ENCODE results near the gene SVOPL. TPM values are rescaled to one million over a fixed set of nuclear protein-coding genes. Genes with fewer than 3 reads are reported as not detected.

Gene SVOPL
- total RNA-seq, 4 donors from 2014 or later = 0.19 to 1.9 (median 0.86) TPM; not detected in 1

DNA sequence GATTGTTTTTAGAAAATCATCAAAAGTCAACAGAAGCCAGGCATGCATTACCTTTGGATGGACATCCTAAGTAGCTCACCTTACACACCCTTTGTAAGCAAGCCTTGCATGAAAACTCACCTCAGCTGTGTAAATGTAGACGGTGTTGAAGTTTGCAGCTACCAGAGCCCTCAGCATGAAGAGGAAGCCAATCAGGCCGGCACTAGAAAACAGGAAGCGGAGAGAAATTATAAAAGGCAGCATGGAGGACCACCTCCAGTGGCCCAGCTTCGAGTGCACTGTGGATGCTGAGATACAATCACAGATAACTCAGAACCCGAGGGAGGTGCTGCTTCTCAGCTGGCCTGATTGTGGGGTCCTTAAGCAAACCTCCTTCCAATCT is 75.3 kb downstream of the SVOPL start:
- no peak for DNase-seq (ENCODE audit: low spot score in 2 of 2)
- 61% methylated on average over 5 of the region's 5 CpGs for WGBS

DNA sequence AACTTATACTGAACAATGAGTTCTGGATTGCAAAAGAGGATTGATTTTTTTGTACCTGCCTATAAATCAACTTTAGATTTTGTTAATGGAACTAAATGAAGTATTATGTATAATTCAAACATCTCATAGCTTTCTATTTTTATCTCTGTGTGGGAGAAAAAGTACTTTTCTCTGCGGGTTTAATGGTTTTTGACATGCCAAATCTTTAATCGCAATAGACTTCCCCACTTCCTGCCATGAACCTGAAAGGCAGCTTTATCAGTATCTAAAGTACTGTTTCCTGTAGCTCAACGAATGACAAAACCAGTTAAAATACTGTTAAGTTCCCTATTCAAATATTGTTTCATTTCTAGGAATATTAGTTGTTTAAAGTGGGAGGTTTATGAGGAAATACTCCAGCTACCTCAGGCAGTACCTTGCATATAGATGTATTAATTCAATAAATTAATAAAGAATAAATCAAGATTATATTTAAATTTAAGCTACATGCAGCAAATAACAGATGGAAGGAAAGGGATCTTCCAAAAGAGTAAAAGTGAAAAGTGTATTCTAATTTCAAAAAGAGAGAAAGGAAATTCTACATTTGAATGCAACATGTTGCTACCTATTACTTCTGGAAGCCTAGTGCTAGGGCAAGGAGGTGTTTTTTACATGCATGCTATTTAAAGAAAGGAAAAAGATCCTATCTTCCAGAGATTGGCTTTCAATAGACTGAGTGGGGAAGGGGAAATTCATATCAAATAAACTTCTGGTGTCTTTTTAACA is 75.9 kb downstream of the SVOPL start:
- no peaks in the 10 kb centered on the region for H3K36me3 ChIP-seq
- no peak overlapping the region for H3K4me3 ChIP-seq
- H3K27ac ChIP-seq = no peak overlapping the region
- H3K4me1 ChIP-seq = no peaks in the 10 kb centered on the region
- 8% methylated on average over 3 of the region's 3 CpGs for WGBS
- no peak for DNase-seq (ENCODE audit: low spot score in 2 of 2)
- TF ChIP-seq POLR2A (IDR thresholded peaks at IDR 0.05) = no peak
- TF ChIP-seq EP300 (IDR thresholded peaks at IDR 0.05) = no peak
- TF ChIP-seq POLR2AphosphoS5 (IDR thresholded peaks at IDR 0.05) = no peak
- TF ChIP-seq, protein P1, sequence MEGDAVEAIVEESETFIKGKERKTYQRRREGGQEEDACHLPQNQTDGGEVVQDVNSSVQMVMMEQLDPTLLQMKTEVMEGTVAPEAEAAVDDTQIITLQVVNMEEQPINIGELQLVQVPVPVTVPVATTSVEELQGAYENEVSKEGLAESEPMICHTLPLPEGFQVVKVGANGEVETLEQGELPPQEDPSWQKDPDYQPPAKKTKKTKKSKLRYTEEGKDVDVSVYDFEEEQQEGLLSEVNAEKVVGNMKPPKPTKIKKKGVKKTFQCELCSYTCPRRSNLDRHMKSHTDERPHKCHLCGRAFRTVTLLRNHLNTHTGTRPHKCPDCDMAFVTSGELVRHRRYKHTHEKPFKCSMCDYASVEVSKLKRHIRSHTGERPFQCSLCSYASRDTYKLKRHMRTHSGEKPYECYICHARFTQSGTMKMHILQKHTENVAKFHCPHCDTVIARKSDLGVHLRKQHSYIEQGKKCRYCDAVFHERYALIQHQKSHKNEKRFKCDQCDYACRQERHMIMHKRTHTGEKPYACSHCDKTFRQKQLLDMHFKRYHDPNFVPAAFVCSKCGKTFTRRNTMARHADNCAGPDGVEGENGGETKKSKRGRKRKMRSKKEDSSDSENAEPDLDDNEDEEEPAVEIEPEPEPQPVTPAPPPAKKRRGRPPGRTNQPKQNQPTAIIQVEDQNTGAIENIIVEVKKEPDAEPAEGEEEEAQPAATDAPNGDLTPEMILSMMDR (IDR thresholded peaks at IDR 0.05) = no peak
- H3K9me3 ChIP-seq = no peaks in the 10 kb centered on the region
- no peaks in the 10 kb centered on the region for H3K27me3 ChIP-seq

More for the DNA sequence above, 75.3 kb downstream of the SVOPL start:
- TF ChIP-seq POLR2A (IDR thresholded peaks at IDR 0.05) = no peak
- TF ChIP-seq EP300 (IDR thresholded peaks at IDR 0.05) = no peak
- TF ChIP-seq, protein P1 (IDR thresholded peaks at IDR 0.05) = no peak
- no peak for TF ChIP-seq POLR2AphosphoS5 (IDR thresholded peaks at IDR 0.05)
- H3K27me3 ChIP-seq = no peaks in the 10 kb centered on the region
- no peaks in the 10 kb centered on the region for H3K9me3 ChIP-seq
- H3K4me1 ChIP-seq = no peaks in the 10 kb centered on the region
- no peak overlapping the region for H3K4me3 ChIP-seq
- H3K36me3 ChIP-seq = no peaks in the 10 kb centered on the region
- no peak overlapping the region for H3K27ac ChIP-seq

DNA sequence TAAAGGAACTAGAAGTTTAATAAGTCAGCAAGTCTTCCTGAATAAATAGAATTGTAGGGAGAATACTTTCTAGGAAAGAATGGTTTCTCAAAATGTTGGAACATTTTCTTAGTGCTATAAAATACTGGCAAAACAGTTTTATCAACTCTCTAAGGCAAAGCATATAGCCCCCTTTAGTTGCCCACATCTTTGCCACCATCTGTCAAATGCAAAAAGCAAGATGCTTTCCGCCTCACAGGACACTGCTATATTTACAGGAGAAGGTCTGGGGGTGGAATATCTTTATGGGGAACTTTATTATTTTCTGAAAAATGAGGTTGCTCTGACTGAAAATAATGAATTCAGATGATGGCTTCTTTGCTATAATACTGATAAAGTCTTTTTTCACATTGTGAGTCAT is 78.3 kb downstream of the SVOPL start:
- H3K4me3 ChIP-seq = no peak overlapping the region
- no peaks in the 10 kb centered on the region for H3K9me3 ChIP-seq
- H3K4me1 ChIP-seq = no peaks in the 10 kb centered on the region
- no peak overlapping the region for H3K27ac ChIP-seq
- no peaks in the 10 kb centered on the region for H3K27me3 ChIP-seq
- 96% methylated on average over 1 of the region's 1 CpG for WGBS
- no peak for DNase-seq (ENCODE audit: low spot score in 2 of 2)
- TF ChIP-seq POLR2A (IDR thresholded peaks at IDR 0.05) (no peak), EP300 (IDR thresholded peaks at IDR 0.05) (no peak), POLR2AphosphoS5 (IDR thresholded peaks at IDR 0.05) (no peak)
- TF ChIP-seq, protein P1 (IDR thresholded peaks at IDR 0.05) = no peak
- H3K36me3 ChIP-seq = no peaks in the 10 kb centered on the region

DNA sequence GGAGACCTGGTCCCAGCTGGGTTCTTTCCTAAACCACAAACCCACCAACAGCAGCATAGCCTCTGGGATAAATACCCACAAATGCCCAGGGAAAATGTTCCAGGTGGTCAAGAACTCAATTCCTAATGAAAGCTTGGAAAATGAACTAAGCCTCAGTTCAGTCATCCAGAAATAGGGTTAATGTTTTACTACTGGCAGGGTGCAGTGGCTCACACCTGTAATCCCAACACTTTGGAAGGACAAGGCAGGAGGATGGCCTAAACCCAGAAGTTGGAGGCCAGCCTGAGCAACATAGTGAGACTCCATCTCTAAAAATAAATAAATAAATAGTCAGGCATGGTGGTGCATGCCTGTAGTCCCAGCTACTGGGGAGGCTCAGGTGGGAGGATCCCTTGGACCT is 82.2 kb downstream of the SVOPL start:
- DNase-seq (ENCODE audit: low spot score in 2 of 2) = no peak
- Histone ChIP-seq H3K4me1 (no peaks in the 10 kb centered on the region), H3K36me3 (no peaks in the 10 kb centered on the region), H3K27ac (no peak overlapping the region), H3K9me3 (no peaks in the 10 kb centered on the region), H3K4me3 (no peak overlapping the region), H3K27me3 (no peaks in the 10 kb centered on the region)
- TF ChIP-seq POLR2AphosphoS5 (IDR thresholded peaks at IDR 0.05) (no peak), POLR2A (IDR thresholded peaks at IDR 0.05) (no peak), EP300 (IDR thresholded peaks at IDR 0.05) (no peak)
- TF ChIP-seq, protein P1 (IDR thresholded peaks at IDR 0.05) = no peak

DNA sequence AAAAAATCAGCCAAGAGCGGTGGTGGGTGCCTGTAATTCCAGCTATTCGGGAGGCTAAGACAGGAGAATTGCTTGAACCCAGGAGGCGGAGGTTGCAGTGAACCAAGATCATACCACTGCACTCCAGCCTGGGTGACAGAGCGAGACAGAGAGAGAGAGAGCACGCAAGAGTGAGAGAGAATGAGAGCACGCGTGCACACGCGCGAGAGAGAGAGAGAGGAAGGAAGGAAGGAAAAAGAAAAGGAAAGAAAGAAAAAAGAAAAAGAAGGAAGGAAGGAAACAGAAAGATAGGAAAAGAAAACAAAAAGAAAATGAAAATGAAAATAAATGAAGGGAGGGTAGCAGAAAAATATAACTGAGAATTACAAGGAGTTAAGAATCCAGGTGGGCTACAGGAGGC is 82.7 kb downstream of the SVOPL start:
- DNase-seq (ENCODE audit: low spot score in 2 of 2) = no peak
- Histone ChIP-seq H3K4me3 (no peak overlapping the region), H3K27me3 (no peaks in the 10 kb centered on the region), H3K4me1 (no peaks in the 10 kb centered on the region), H3K9me3 (no peaks in the 10 kb centered on the region), H3K27ac (no peak overlapping the region), H3K36me3 (no peaks in the 10 kb centered on the region)
- 97% methylated on average over 10 of the region's 10 CpGs for WGBS
- TF ChIP-seq POLR2AphosphoS5 (IDR thresholded peaks at IDR 0.05) (no peak), POLR2A (IDR thresholded peaks at IDR 0.05) (no peak), EP300 (IDR thresholded peaks at IDR 0.05) (no peak)
- TF ChIP-seq, protein P1 (IDR thresholded peaks at IDR 0.05) = no peak

All from suprapubic skin (tissue), 4 donors.